Psoas muscle (tissue), 8 donors: ENCODE results near the gene CPAMD8. TPM values are rescaled to one million over a fixed set of nuclear protein-coding genes. Genes with fewer than 3 reads are reported as not detected.

ENCODE experiments used
- ATAC-seq, 4 donors: fragments of 200-7000 bp; cut with Tn5 transposase; one replicate each; pipeline ENCODE4 v1.9.1; 2020; ENCODE audit warnings: moderate library complexity in 3 of 4, mild to moderate bottlenecking in 2 of 4
- DNase-seq, 2 donors: peaks; one replicate each; pipeline ENCODE4 v3.0.0-alpha.2; 2020
- H3K27ac ChIP-seq: fragments of 200-600 bp; one replicate; pipeline ENCODE4 v1.8.0; 2022
- H3K27me3 ChIP-seq, 3 donors: fragments of 200-600 bp in 1 of 3; one replicate each; pipeline versions ENCODE4 v1.6.1 to v1.8.0; 2013 to 2022; ENCODE audit warnings: low read length in 2 of 3, mild to moderate bottlenecking in 2 of 3, moderate library complexity in 1 of 3; ENCODE audit not compliant: insufficient read depth in 3 of 3
- H3K36me3 ChIP-seq, 2 donors: fragments of 200-600 bp in 1 of 2; one replicate each; pipeline versions ENCODE4 v1.6.1 to v1.8.0; 2013 to 2022; ENCODE audit warnings: low read depth in 1 of 2, mild to moderate bottlenecking in 1 of 2, moderate library complexity in 1 of 2; ENCODE audit not compliant: insufficient read depth in 1 of 2
- H3K4me1 ChIP-seq: fragments of 200-600 bp; one replicate; pipeline ENCODE4 v1.8.0; 2022
- H3K4me3 ChIP-seq: fragments of 200-600 bp; one replicate; pipeline ENCODE4 v1.8.0; 2022; ENCODE audit warnings: mild to moderate bottlenecking
- H3K9me3 ChIP-seq: fragments of 200-600 bp; one replicate; pipeline ENCODE4 v1.8.0; 2022
- CTCF ChIP-seq: fragments of 200-600 bp; IDR thresholded peaks from one replicate; pipeline ENCODE4 v1.8.0; 2022; ENCODE audit warnings: antibody characterized with exemption
- whole genome bisulfite sequencing, 3 donors: extraction: QIAGEN DNeasy Blood & Tissue Kit; methylation state at CpG; one replicate each; pipeline versions ENCODE4 v1.1.6 to v1.1.7; 2013; 5-methylcytosine and 5-hydroxymethylcytosine counted together
- intact Hi-C, 2 donors: fragments of 100-400 bp; cut with DNase I; formaldehyde crosslinking; loops; one replicate each; pipeline versions ENCODE4 v1.11.0 to v1.14.2; 2022
- polyA plus RNA-seq, 3 donors: library from polyadenylated mRNA; stranded (reverse); fragments of 200-250 nt; gene quantifications; one replicate each; pipeline ENCODE4 v1.2.3, GENCODE V29; 2013
- total RNA-seq, 4 donors: library from RNA; stranded (reverse); fragmentation: NEBNext Ultra II Directional in 2 of 4; extraction: Animal tissue kit (Norgen Biotek cat#: 25700) in 2 of 4; gene quantifications; one replicate each; pipeline versions ENCODE4 v1.2.1 to v1.2.4, GENCODE V29; 2021 to 2023
- donor health status: healthy with polysubstance abuse.
- donor health status: DM: no; HTN: no; CAD: no; lungs with moderate emphysema.
- donor health status: Bipolar disorder and iron deficiency.
- donor health status: healthy.
- donor health status: DM: yes; HTN: yes; CAD: no.
- donor health status: DM: no; HTN: no; CAD: no.
- donor health status: DM: no; HTN: no; CAD: no.
- donor health status: DM: yes; HTN: yes; CAD: no.

CPAMD8 gene
- total and polyA plus RNA-seq, 7 donors: 3.2 to 9.9 (median 8.2) TPM

- intact Hi-C loops: no loop called here
- H3K27ac ChIP-seq: no peak overlapping the region
- no peak for TF ChIP-seq CTCF
- no peak for ATAC-seq
- no peak overlapping the region for H3K4me3 ChIP-seq
- H3K36me3 ChIP-seq: peaks cover 0 to 97% of the 10 kb centered on the region in 2 donors
- H3K4me1 ChIP-seq: no peaks in the 10 kb centered on the region
- no peaks in the 10 kb centered on the region for H3K9me3 ChIP-seq
- no peaks in the 10 kb centered on the region for H3K27me3 ChIP-seq
- DNase-seq: no peak
- WGBS, 3 donors: 91 to 94% (median 93%) methylated on average over 20 of the region's 20 CpGs
Measured at GRCh38 chr19:16868423-16869130, 158.0 kb downstream of the CPAMD8 start.

- H3K9me3 ChIP-seq: no peaks in the 10 kb centered on the region
- H3K27me3 ChIP-seq: no peaks in the 10 kb centered on the region
- no peak overlapping the region for H3K4me3 ChIP-seq
- peaks cover 0 to 97% of the 10 kb centered on the region in 2 donors for H3K36me3 ChIP-seq
- intact Hi-C loops: no loop called here
- H3K27ac ChIP-seq: no peak overlapping the region
- no peaks in the 10 kb centered on the region for H3K4me1 ChIP-seq
- no peak for DNase-seq
- no peak for ATAC-seq
- 95% methylated on average over 10 of the region's 10 CpGs for WGBS, 3 donors
- TF ChIP-seq CTCF: no peak
Measured at GRCh38 chr19:16867211-16867610, 159.4 kb downstream of the CPAMD8 start.

- no peak overlapping the region for H3K4me3 ChIP-seq
- no peak for ATAC-seq
- TF ChIP-seq CTCF: no peak
Measured at GRCh38 chr19:16862826-16863415, 163.7 kb downstream of the CPAMD8 start.

GRCh38 chr19:16861834-16862233 lies 164.8 kb downstream of the CPAMD8 start:
- Histone ChIP-seq H3K9me3 (no peaks in the 10 kb centered on the region), H3K27ac (no peak overlapping the region), H3K4me1 (no peaks in the 10 kb centered on the region), H3K27me3 (no peaks in the 10 kb centered on the region), H3K36me3 (peaks cover 0 to 66% of the 10 kb centered on the region in 2 donors), H3K4me3 (no peak overlapping the region)
- no peak for TF ChIP-seq CTCF
- 91 to 93% (median 93%) methylated on average over 5 of the region's 5 CpGs for WGBS, 3 donors
- intact Hi-C loops: no loop called here
- ATAC-seq (no peak), DNase-seq (no peak)

More at GRCh38 chr19:16862826-16863415, 163.7 kb downstream of the CPAMD8 start:
- peaks cover 0 to 70% of the 10 kb centered on the region in 2 donors for H3K36me3 ChIP-seq
- no peaks in the 10 kb centered on the region for H3K9me3 ChIP-seq
- no peak for DNase-seq
- H3K27ac ChIP-seq: no peak overlapping the region
- WGBS, 3 donors: 91 to 94% (median 94%) methylated on average over 10 of the region's 10 CpGs
- H3K27me3 ChIP-seq: no peaks in the 10 kb centered on the region
- intact Hi-C loops: no loop called here
- H3K4me1 ChIP-seq: no peaks in the 10 kb centered on the region
